COLO829 (cell line): Measurements from ENCODE around the gene TMEM54.

ENCODE experiments used
- DNase-seq: peaks from one replicate; pipeline ENCODE4 v3.0.0; 2012; ENCODE audit warnings: low spot score

The TMEM54 gene

GRCh38 chr1:32864375-32865019 lies 36.7 kb downstream of the TMEM54 start:
- no peak for DNase-seq

GRCh38 chr1:32863881-32864245 lies 37.3 kb downstream of the TMEM54 start:
- no peak for DNase-seq

- no peak for DNase-seq
Measured at GRCh38 chr1:32863218-32863880, 37.8 kb downstream of the TMEM54 start.

- no peak for DNase-seq
Measured at GRCh38 chr1:32861904-32862695, 39.1 kb downstream of the TMEM54 start.

GRCh38 chr1:32860566-32860965 lies 40.6 kb downstream of the TMEM54 start:
- no peak for DNase-seq

- DNase-seq = no peak
Measured at GRCh38 chr1:32859915-32860314, 41.3 kb downstream of the TMEM54 start.

- no peak for DNase-seq
Measured at GRCh38 chr1:32858791-32859190, 42.4 kb downstream of the TMEM54 start.

GRCh38 chr1:32858136-32858535 lies 43.1 kb downstream of the TMEM54 start:
- DNase-seq = no peak

- no peak for DNase-seq
Measured at GRCh38 chr1:32855861-32856617, 45.1 kb downstream of the TMEM54 start.

- no peak for DNase-seq
Measured at GRCh38 chr1:32848354-32849063, 52.7 kb downstream of the TMEM54 start.
